GM18951 (cell line): ENCODE measurements around the gene SMPD2.
"Not testable (repeated sequence)": the region's sequence is repeated elsewhere in the genome, so short reads cannot be mapped to it uniquely, and the experiment has no call there.

Source experiments
- POLR2A ChIP-seq: IDR thresholded peaks from 4 replicates; pipeline ENCODE4 v1.6.1; 2011; ENCODE audit warnings: mild to moderate bottlenecking; ENCODE audit not compliant: insufficient read length, insufficient read depth; ENCODE audit errors: extremely low read depth
- in situ Hi-C: fragments of 300-500 bp; cut with MboI; formaldehyde crosslinking; loops from one replicate; pipeline ENCODE4 v1.12.0; 2022; ENCODE audit warnings: low sequenced_read_pairs, mixed read lengths, inconsistent platforms; ENCODE audit not compliant: unreplicated experiment

SMPD2 gene

GRCh38 chr6:109460161-109460829, 19.8 kb downstream of the SMPD2 start:
- in situ Hi-C loops, result no loop called here
- TF ChIP-seq POLR2A, result no peak

DNA sequence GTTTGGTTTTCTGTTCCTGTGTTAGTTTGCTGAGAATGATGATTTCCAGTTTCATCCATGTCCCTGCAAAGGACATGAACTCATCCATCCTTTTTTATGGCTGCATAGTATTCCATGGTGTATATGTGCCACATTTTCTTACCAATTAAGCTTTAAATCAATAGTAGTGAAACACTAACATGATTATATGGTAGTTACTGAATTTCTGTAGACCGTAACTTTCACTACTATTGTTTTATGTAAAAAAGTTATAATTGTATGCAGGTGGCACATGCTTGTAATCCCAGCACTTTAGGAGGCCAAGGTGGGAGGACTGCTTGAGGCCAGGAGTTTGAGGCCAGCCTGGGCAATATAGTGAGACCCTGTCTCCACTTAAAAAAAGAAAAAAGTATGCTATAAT, 20.7 kb downstream of the SMPD2 start:
- in situ Hi-C loops, result not testable (repeated sequence)

DNA sequence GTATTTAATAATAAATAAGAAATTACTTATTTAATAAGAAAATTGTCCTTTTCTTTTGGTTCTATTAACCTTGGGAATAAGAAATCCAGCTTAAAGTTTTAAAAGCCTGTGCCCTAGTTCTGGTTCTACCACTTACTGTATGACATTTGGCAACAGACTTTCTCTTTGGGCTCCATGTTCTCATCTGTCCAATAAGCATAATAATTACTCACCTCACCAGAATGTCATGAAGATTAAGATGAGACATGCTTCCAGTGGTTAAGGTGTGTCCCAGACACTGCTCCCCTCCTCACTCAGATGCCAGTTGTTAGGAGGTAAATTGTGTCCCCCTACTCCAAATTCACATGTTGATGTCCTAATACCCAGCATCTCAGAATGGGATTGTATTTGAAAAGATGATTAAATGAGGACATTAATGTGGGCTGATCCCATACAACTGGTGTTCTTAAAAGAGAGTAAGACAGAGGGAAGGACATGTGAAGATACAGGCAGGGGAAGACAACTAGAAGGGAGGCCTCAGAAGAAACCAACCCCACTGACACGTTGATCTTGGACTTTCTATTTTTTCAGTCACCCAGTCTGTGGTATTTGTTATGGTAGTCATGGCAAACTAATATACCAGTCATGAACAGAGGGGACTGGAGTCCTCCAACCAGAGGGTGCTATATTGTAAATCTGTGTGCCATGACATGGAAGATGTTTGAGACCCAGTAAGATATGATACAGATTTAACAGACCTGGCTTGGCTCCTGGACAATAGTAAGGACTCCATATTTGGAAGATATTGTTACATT, 21.4 kb downstream of the SMPD2 start:
- no peak for TF ChIP-seq POLR2A
- in situ Hi-C loops, result no loop called here

- in situ Hi-C loops, result no loop called here
- no peak for TF ChIP-seq POLR2A
Measured at GRCh38 chr6:109465772-109466171, 25.2 kb downstream of the SMPD2 start.

DNA sequence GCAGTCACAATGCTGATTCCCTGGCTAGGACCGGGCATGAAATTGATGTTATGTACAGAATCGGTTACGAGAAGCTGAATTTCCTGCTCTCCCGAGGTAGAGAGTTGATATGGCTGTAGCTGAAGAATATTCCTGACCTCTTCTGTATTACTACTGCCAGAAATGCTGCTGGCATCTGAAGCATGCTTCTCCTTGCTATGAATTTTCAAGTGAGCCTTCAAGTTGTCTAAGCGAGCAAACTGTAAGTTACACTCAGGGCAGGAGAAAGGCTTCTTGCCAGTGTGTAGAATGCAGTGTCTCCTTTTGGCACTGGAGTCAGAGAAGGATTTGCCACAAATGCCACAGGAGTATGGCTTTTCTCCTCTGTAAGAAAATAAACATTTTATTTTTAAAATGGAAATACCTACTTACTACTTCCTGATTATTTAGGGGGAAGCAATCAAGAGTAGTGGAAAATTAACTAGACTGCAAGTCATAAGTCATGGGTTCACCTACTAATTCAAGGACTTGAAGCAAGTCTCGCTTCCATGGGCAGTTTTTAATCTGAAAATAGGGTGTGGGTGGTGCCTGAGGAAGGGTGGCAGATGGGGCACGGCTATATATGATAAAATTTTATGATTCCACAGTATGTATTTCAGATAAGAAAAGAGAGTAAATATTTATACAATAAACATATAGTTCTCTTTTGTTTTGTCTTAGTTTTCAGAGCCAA, 25.8 kb downstream of the SMPD2 start:
- no peak for TF ChIP-seq POLR2A
- in situ Hi-C loops, result no loop called here

- in situ Hi-C loops, result no loop called here
- TF ChIP-seq POLR2A, result no peak
Measured at GRCh38 chr6:109467696-109468095, 27.2 kb downstream of the SMPD2 start.

GRCh38 chr6:109469591-109470189, 29.2 kb downstream of the SMPD2 start:
- in situ Hi-C loops, result no loop called here
- no peak for TF ChIP-seq POLR2A

DNA sequence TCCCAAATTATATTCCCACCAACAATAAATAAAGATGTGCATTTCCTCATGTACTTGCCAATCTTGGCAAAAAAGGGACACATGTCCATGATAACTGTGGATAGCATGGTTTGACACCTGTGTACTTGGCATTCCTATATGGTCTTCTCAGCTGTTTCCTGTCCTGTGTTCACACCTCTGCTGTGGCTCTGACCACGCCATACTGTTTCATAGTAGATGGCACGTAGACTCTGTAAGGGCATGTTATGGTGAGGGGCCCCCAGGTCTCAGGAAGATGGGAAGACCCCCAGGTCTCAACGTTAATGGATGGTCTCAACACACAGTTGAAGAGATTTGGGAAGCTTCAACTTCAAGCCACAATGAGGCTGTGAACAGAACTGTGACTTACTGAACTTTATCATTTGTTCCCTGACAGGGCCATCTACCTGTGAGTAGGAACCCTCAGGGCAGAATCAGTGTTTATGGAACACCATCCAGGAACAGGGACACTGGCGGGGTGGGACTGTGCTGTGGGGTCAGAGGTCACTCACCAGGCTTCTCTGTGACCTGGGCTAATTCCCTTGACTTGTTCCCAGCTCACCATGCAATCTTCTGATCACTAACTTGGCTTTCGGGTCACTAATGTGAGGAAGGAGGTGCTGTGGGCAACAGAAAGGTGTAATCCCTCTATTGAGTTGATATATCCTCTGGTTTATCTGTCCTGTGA, 30.7 kb downstream of the SMPD2 start:
- TF ChIP-seq POLR2A, result no peak
- in situ Hi-C loops, result no loop called here

DNA sequence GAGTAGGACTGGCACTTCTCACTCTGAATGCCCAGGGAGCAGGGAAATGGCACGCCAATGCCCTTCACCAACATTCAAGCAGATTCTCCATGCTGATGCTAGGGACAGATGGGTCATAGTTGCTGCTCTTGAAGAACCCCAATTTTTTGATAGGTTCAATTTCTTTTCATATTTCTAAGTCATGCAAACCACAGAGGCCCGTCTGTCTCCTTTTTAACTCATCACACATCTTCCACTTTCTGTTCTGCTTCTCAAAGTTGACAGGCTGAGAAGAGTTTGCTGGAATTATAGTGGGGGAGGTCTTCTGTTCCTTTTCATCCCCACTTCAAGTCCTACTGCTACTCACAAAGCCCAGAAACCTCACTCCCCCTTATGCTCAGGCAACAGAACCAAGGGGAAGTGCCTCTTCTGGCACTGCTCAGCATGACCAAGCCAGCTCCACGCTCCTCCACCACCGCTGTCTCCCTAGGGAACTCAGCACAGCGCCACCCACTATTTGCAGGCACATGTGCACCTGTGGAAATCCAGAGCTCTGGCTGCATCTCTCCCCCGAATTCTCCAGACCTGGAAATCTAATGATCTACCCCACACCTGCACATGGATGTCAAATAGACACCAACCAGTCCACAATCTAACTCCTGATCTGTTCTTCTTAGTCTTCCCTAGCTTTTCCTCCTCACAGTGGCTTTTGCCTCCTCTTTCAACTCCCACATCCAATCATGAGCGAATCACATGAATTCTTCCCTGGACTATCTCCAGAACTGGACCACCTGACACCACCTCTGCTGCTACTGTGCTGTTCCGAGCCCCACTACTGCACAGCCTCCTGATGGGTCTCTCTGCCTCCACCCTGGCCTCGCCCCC, 31.8 kb downstream of the SMPD2 start:
- TF ChIP-seq POLR2A, result no peak
- in situ Hi-C loops, result no loop called here

DNA sequence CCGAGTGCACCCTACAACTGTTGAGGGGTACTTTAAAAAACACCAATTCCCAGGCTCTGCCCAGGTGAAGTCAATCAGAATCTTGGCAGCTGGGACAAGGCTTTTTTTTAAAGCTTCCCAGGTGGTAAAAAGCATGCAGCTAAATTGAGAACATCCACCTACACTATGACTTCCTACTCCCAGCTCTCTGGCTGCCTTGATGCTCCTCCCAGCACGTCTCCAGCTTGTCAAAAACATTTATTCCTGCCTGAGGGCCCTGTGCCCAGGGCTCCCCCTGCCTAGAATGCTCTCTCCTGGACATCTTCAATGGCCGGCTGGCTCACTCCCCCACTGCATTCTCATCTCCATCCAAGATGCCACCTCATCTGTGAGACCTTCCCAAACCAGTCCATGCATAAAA, 32.6 kb downstream of the SMPD2 start:
- no peak for TF ChIP-seq POLR2A
- in situ Hi-C loops, result no loop called here

DNA sequence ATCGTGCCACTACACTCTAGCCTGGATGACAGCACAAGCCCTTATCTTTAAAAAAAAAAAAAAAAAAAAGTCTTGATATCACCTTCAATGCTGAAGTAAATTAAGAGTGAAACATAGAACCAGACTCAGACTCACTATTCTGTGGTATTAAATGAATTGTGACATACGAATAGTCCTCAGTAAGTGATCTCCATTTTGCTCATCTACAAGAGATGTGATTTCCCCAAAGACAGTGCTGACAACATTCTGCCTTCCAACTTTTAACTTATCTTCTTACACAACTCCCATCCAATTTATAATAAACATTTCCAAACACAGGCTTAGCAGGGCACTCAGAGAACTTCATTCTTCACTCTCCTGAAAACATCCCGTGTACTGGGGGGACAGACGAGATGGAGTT, 34.5 kb downstream of the SMPD2 start:
- TF ChIP-seq POLR2A, result no peak
- in situ Hi-C loops, result no loop called here

GRCh38 chr6:109475625-109476024, 35.1 kb downstream of the SMPD2 start:
- in situ Hi-C loops, result no loop called here
- TF ChIP-seq POLR2A, result no peak

- in situ Hi-C loops, result no loop called here
Measured at GRCh38 chr6:109477184-109477583, 36.7 kb downstream of the SMPD2 start.

More at GRCh38 chr6:109477184-109477583, 36.7 kb downstream of the SMPD2 start:
- TF ChIP-seq POLR2A, result no peak
